Type B pancreatic cell (in vitro differentiated cells): Measurements from ENCODE around the gene ANKS1A. TPM values are rescaled to one million over a fixed set of nuclear protein-coding genes. Genes with fewer than 3 reads are reported as not detected.
"Not testable (repeated sequence)": the region's sequence is repeated elsewhere in the genome, so short reads cannot be mapped to it uniquely, and the experiment has no call there.

Experiments used
- DNase-seq: peaks from one replicate; pipeline ENCODE4 v3.0.0; 2021; ENCODE audit warnings: mixed read lengths; ENCODE audit not compliant: unreplicated experiment; ENCODE audit errors: extremely low spot score
- H3K27ac Mint-ChIP-seq: 2 replicates; pipeline ENCODE4 v1.8.0; 2021; ENCODE audit warnings: mild to moderate bottlenecking, mixed read lengths
- H3K27me3 Mint-ChIP-seq: 2 replicates; pipeline ENCODE4 v1.8.0; 2021; ENCODE audit warnings: mixed read lengths
- H3K36me3 Mint-ChIP-seq: 2 replicates; pipeline ENCODE4 v1.8.0; 2021; ENCODE audit warnings: mixed read lengths
- H3K4me1 Mint-ChIP-seq: one replicate; pipeline ENCODE4 v1.8.0; 2021; ENCODE audit warnings: mixed read lengths; ENCODE audit not compliant: unreplicated experiment
- H3K4me3 Mint-ChIP-seq: 2 replicates; pipeline ENCODE4 v1.8.0; 2021; ENCODE audit warnings: mild to moderate bottlenecking, mixed read lengths
- H3K9me3 Mint-ChIP-seq: 2 replicates; pipeline ENCODE4 v1.8.0; 2021; ENCODE audit warnings: mixed read lengths
- total RNA-seq: library from RNA; stranded (reverse); gene quantifications from 2 replicates; pipeline ENCODE4 v1.2.1, GENCODE V29; 2021; ENCODE audit warnings: low replicate concordance
- TF ChIP-seq, protein P1 (sequence below): fragments of 200-600 bp; sonication (generic); conservative IDR thresholded peaks from 2 replicates; pipeline ENCODE4 v1.5.0; 2021; ENCODE audit warnings: antibody characterized with exemption, mild to moderate bottlenecking

ANKS1A gene
- total RNA-seq, 1 donor from 2014 or later: 28.0 TPM

DNA sequence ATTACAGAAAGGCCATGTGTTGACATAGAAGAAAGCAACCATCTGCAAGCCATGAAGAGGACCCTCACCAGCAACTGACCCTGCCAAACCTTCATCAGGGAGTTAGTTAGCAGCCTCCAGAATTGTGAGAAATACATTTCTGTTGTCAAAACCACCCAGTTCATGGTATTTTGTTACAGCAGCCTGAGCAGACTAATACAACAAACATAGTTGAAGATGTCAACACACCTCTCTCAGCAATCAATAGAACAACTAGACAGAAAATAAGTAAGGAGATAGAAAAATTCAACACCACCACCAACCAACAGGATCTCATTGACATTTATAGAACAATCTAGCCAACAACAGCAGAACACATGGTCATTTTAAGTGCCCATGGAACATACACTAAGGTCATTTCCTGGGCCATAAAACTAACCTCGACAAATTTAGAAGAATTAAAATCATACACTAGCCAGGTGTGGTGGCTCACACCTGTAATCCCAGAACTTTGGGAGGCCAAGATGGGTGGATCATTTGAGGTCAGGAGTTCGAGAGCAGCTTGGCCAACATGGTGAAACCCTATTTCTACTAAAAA lies 219.3 kb downstream of the ANKS1A start:
- Mint-ChIP-seq H3K4me3 (no peak overlapping the region), H3K9me3 (peaks cover 9% of the 10 kb centered on the region), H3K27ac (no peak overlapping the region)

DNA sequence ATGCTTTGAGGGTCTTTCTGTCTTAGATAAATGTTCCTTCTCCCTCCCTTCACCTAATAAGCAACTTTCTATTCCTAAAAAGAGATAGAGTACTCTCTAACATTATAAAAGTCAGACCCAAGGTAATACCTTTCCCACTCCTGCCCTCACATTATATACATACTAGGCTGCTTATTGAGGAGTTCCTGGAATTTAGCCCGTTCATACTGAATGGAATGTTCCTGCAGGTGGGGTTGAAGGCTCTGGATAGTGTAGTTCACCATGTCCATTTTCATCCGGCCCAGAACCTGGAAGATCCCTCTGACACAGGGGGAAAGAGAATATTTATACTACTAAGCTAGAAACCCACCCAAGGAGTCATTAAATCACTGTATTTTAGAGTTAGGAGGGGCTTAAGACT lies 231.7 kb downstream of the ANKS1A start:
- Mint-ChIP-seq H3K9me3 (no peaks in the 10 kb centered on the region), H3K36me3 (no peaks in the 10 kb centered on the region), H3K4me1 (no peaks in the 10 kb centered on the region), H3K27me3 (no peaks in the 10 kb centered on the region), H3K4me3 (no peak overlapping the region), H3K27ac (no peak overlapping the region)
- DNase-seq: no peak
- TF ChIP-seq, protein P1, sequence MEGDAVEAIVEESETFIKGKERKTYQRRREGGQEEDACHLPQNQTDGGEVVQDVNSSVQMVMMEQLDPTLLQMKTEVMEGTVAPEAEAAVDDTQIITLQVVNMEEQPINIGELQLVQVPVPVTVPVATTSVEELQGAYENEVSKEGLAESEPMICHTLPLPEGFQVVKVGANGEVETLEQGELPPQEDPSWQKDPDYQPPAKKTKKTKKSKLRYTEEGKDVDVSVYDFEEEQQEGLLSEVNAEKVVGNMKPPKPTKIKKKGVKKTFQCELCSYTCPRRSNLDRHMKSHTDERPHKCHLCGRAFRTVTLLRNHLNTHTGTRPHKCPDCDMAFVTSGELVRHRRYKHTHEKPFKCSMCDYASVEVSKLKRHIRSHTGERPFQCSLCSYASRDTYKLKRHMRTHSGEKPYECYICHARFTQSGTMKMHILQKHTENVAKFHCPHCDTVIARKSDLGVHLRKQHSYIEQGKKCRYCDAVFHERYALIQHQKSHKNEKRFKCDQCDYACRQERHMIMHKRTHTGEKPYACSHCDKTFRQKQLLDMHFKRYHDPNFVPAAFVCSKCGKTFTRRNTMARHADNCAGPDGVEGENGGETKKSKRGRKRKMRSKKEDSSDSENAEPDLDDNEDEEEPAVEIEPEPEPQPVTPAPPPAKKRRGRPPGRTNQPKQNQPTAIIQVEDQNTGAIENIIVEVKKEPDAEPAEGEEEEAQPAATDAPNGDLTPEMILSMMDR: no peak

More for the DNA sequence above, 219.3 kb downstream of the ANKS1A start:
- Mint-ChIP-seq H3K27me3 (no peaks in the 10 kb centered on the region), H3K4me1 (peaks cover 4% of the 10 kb centered on the region), H3K36me3 (no peaks in the 10 kb centered on the region)
- TF ChIP-seq, protein P1: no peak
- no peak for DNase-seq

DNA sequence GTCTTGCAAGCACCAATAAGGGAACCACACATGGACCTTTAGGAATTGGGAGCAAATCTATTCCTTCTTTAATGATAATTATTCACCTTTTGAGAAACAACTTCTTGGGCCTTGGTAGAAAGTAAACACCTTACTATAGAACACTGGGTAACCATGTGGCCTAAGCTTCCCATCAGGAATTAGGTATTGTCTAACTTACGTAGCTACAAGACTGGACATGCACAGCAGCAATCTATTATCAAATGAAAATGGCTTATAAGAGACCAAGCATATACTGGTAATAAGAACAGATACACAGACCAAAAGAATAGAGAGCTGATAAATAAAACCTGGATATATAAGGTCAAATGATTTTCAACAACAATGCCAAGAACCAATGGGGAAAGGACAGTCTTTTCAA lies 235.3 kb downstream of the ANKS1A start:
- Mint-ChIP-seq H3K4me3 (no peak overlapping the region), H3K9me3 (no peaks in the 10 kb centered on the region), H3K27ac (no peak overlapping the region), H3K36me3 (no peaks in the 10 kb centered on the region), H3K27me3 (no peaks in the 10 kb centered on the region), H3K4me1 (no peaks in the 10 kb centered on the region)
- no peak for DNase-seq
- TF ChIP-seq, protein P1: no peak

DNA sequence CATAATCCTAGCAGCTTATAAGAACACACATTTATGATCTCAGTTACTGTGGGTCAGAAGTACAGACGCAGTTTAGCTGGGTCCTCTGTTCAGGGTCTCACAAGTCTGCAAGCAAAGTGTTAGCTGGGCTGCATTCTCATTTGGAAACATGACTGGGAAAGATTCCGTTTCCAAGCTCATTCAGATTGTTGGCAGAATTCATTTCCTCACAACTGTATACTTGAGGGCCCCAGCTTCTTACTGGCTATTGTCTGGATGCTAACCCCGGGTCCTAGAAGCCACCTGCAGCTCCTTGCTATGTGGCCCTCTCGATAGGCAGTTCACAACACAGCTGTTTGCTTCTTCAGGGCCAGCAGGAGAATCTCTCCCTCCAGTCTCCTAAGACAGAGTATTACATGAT lies 239.0 kb downstream of the ANKS1A start:
- no peak overlapping the region for H3K4me3 Mint-ChIP-seq
- no peaks in the 10 kb centered on the region for H3K9me3 Mint-ChIP-seq
- H3K36me3 Mint-ChIP-seq: no peaks in the 10 kb centered on the region
- H3K27ac Mint-ChIP-seq: no peak overlapping the region
- TF ChIP-seq, protein P1: no peak
- no peak for DNase-seq
- no peaks in the 10 kb centered on the region for H3K4me1 Mint-ChIP-seq
- H3K27me3 Mint-ChIP-seq: no peaks in the 10 kb centered on the region

DNA sequence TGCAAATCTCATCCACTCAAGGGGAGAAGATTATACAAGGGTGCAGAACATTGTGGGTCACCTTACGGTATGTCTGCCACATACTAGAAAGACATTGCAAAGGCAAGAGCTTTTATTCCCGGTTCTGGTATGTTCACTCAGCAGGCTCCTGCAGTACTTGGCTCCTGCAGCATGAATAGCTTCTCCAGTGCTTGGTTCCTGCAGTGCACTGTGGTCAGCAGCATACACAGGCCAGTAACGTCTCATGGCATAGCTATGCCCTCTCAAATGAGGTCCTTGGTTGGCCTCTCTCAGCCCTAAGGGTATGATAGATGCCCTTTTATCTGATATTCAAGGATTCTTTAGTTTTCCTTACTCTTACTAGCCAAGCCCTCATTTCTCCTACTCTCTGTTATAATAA lies 239.4 kb downstream of the ANKS1A start:
- H3K36me3 Mint-ChIP-seq: no peaks in the 10 kb centered on the region
- no peaks in the 10 kb centered on the region for H3K27me3 Mint-ChIP-seq
- TF ChIP-seq, protein P1: no peak
- H3K9me3 Mint-ChIP-seq: no peaks in the 10 kb centered on the region
- H3K4me1 Mint-ChIP-seq: no peaks in the 10 kb centered on the region
- no peak overlapping the region for H3K4me3 Mint-ChIP-seq
- H3K27ac Mint-ChIP-seq: no peak overlapping the region
- no peak for DNase-seq

DNA sequence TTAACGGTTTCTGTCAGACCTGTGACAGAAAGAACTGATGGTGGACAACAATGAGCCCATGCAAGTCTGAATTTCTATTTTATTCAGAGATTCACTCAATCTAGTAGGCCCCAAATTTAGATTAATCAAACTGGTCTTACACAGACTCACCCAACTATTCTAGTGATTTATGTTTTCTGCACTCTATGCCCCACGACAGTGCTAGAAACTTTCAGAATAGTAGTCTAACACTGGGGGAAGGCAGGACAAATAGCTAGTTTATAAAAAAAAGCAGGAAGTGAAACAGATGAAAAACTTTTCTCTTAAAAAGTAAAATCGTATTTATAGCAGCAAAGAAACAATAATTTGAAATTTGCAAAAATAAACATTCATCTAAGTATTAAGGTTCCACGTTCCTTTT lies 247.1 kb downstream of the ANKS1A start:
- H3K27me3 Mint-ChIP-seq: peaks cover 3% of the 10 kb centered on the region
- no peaks in the 10 kb centered on the region for H3K36me3 Mint-ChIP-seq
- peaks cover 6% of the 10 kb centered on the region for H3K4me1 Mint-ChIP-seq
- no peak overlapping the region for H3K27ac Mint-ChIP-seq
- H3K9me3 Mint-ChIP-seq: no peaks in the 10 kb centered on the region
- TF ChIP-seq, protein P1: no peak
- DNase-seq: no peak
- H3K4me3 Mint-ChIP-seq: no peak overlapping the region

DNA sequence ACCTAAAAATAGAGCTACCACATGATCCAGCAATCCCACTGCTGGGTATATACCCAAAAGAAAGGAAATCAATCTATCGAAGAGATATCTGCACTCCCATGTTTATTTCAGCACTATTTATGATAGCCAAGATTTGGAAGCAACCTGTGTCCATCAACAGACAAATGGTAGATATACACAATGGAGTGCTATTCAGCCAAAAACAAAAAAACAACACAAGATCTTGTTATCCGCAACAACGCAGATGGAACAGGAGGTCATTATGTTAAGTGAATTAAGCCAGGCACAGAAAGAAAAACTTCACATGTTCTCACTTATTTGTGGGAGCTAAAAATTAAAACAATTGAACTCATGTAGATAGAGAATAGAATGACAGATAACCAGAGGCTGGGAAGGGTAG lies 249.1 kb downstream of the ANKS1A start:
- H3K27ac Mint-ChIP-seq, H3K36me3 Mint-ChIP-seq, DNase-seq, H3K4me3 Mint-ChIP-seq, H3K27me3 Mint-ChIP-seq, H3K9me3 Mint-ChIP-seq: not testable (repeated sequence)
- H3K4me1 Mint-ChIP-seq: peaks cover 13% of the 10 kb centered on the region
